ENCODE measurements around the gene EXPH5.
"Not testable (repeated sequence)": the region's sequence is repeated elsewhere in the genome, so short reads cannot be mapped to it uniquely, and the experiment has no call there.

The EXPH5 gene

GRCh38 chr11:108586600-108586999 is 7.0 kb downstream of the EXPH5 start:
- no peak for TF ChIP-seq CTCF (IDR thresholded peaks at IDR 0.05; ENCODE audit: control insufficient read depth, insufficient read depth, low read depth, low read length, missing control alignments)
- no peak overlapping the region for H3K4me3 ChIP-seq (ENCODE audit: control insufficient read depth, low read depth, low read length)
- no peak for DNase-seq (ENCODE audit: low read depth)

- DNase-seq (ENCODE audit: low read depth); H3K4me3 ChIP-seq (ENCODE audit: control insufficient read depth, low read depth, low read length): not testable (repeated sequence)
Measured at GRCh38 chr11:108586185-108586584, 7.4 kb downstream of the EXPH5 start.

DNA sequence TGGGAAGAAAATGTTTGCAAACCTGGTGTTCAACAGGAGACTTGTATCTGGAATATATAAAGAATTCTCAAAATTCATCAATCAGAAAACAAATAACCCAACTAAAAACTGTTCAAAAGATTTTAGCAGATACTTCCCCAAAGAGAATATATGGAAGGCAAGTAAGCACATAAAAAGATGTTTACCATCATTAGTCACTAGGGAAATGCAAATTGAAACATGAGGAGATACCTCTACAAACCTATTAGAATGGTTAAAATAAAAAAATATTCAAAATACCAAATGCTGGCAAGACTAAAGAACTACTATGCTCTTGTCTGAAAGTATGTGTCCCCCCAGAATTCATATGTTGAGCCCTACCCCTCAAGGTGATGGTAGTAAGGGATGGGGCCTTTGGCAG is 8.6 kb downstream of the EXPH5 start:
- no peak for DNase-seq (ENCODE audit: low read depth)
- TF ChIP-seq CTCF (IDR thresholded peaks at IDR 0.05; ENCODE audit: control insufficient read depth, insufficient read depth, low read depth, low read length, missing control alignments), result no peak
- no peak overlapping the region for H3K4me3 ChIP-seq (ENCODE audit: control insufficient read depth, low read depth, low read length)

DNA sequence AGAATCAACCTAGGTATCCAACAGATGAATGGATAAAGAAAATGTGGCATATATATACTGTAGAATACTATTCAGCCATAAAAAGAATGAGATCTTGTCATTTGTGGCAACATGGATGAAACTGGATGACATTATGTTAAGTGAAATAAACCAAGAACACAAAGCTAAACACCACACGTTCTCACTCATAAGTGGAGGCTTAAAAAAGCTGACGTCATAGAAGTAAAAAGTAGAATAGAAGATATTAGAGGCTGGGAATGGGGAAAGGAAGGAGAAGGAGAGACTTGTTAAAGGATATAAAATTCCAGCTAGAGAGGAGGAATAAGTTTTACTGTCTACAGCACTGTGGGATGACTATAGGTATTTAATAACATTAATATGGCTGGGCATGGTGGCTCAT is 12.9 kb downstream of the EXPH5 start:
- no peak for TF ChIP-seq CTCF (IDR thresholded peaks at IDR 0.05; ENCODE audit: control insufficient read depth, insufficient read depth, low read depth, low read length, missing control alignments)
- DNase-seq (ENCODE audit: low read depth), result no peak
- no peak overlapping the region for H3K4me3 ChIP-seq (ENCODE audit: control insufficient read depth, low read depth, low read length)

- H3K4me3 ChIP-seq (ENCODE audit: control insufficient read depth, low read depth, low read length), result no peak overlapping the region
- DNase-seq (ENCODE audit: low read depth), result no peak
- no peak for TF ChIP-seq CTCF (IDR thresholded peaks at IDR 0.05; ENCODE audit: control insufficient read depth, insufficient read depth, low read depth, low read length, missing control alignments)
Measured at GRCh38 chr11:108580043-108580442, 13.5 kb downstream of the EXPH5 start.

- no peak overlapping the region for H3K4me3 ChIP-seq (ENCODE audit: control insufficient read depth, low read depth, low read length)
- TF ChIP-seq CTCF (IDR thresholded peaks at IDR 0.05; ENCODE audit: control insufficient read depth, insufficient read depth, low read depth, low read length, missing control alignments), result no peak
- DNase-seq (ENCODE audit: low read depth), result no peak
Measured at GRCh38 chr11:108576523-108576922, 17.0 kb downstream of the EXPH5 start.

DNA sequence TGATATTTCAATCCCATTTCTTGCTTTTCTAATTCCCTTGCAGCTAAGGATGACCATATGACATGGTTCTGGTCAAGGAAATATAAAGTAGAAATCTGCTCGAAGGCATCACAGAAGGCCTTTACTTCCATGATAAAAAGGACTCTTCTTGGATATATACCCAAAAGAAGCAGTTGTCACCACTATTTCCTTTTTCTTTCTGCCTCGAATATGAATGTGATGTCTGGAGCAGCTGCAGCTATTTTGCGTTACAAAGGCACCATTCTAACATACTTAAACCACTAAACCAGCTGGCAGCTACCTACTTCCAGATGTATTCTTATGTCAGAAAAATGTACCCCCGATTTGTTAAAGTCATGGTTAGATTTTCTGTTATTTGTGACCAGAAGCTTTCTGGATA is 18.9 kb downstream of the EXPH5 start:
- H3K4me3 ChIP-seq (ENCODE audit: control insufficient read depth, low read depth, low read length), result no peak overlapping the region
- no peak for TF ChIP-seq CTCF (IDR thresholded peaks at IDR 0.05; ENCODE audit: control insufficient read depth, insufficient read depth, low read depth, low read length, missing control alignments)
- no peak for DNase-seq (ENCODE audit: low read depth)
